Neural progenitor cell (in vitro differentiated cells): ENCODE data around the gene PPY. TPM values are rescaled to one million over a fixed set of nuclear protein-coding genes. Genes with fewer than 3 reads are reported as not detected.
"Not testable (repeated sequence)": the region's sequence is repeated elsewhere in the genome, so short reads cannot be mapped to it uniquely, and the experiment has no call there.

Experiments used
- DNase-seq: peaks from one replicate; pipeline ENCODE4 v3.0.0-alpha.2; 2016; ENCODE audit warnings: low spot score
- H2AFZ ChIP-seq: fragments of 200-600 bp; sonication (generic); replicated peaks from 2 replicates; pipeline ENCODE4 v1.6.1; 2016; ENCODE audit warnings: antibody characterized with exemption
- H3F3A ChIP-seq: fragments of 200-600 bp; sonication (generic); 2 replicates; pipeline ENCODE4 v1.6.1; 2016; ENCODE audit warnings: antibody characterized with exemption, low read depth
- H3K27ac ChIP-seq: fragments of 200-600 bp; sonication (generic); 2 replicates; pipeline ENCODE4 v1.5.1; 2016; ENCODE audit warnings: mild to moderate bottlenecking
- H3K27me3 ChIP-seq: fragments of 200-600 bp; sonication (generic); 2 replicates; pipeline ENCODE4 v1.6.1; 2016; ENCODE audit warnings: mild to moderate bottlenecking, moderate library complexity
- H3K36me3 ChIP-seq: fragments of 200-600 bp; sonication (generic); 2 replicates; pipeline ENCODE4 v1.5.1; 2016
- H3K4me1 ChIP-seq: fragments of 200-600 bp; sonication (generic); 2 replicates; pipeline ENCODE4 v1.6.1; 2016; ENCODE audit warnings: mixed run types
- H3K4me2 ChIP-seq: fragments of 200-600 bp; sonication (generic); 2 replicates; pipeline ENCODE4 v1.6.1; 2016
- H3K4me3 ChIP-seq: fragments of 200-600 bp; sonication (generic); 2 replicates; pipeline ENCODE4 v1.5.1; 2016
- H3K79me2 ChIP-seq: fragments of 200-600 bp; sonication (generic); 2 replicates; pipeline ENCODE4 v1.6.1; 2016; ENCODE audit warnings: low read depth
- H3K9ac ChIP-seq: fragments of 200-600 bp; sonication (generic); 2 replicates; pipeline ENCODE4 v1.6.1; 2016
- H3K9me3 ChIP-seq: fragments of 200-600 bp; sonication (generic); 2 replicates; pipeline ENCODE4 v1.5.1; 2016; ENCODE audit warnings: low read depth
- H4K20me1 ChIP-seq: fragments of 200-600 bp; sonication (generic); 2 replicates; pipeline ENCODE4 v1.6.1; 2016; ENCODE audit warnings: low read depth
- H3K27ac Mint-ChIP-seq: 3 replicates; pipeline ENCODE4 v1.8.0; 2021; ENCODE audit warnings: mixed read lengths
- H3K27me3 Mint-ChIP-seq: 2 replicates; pipeline ENCODE4 v1.8.0; 2022; ENCODE audit warnings: low read depth, mild to moderate bottlenecking, inconsistent platforms, moderate library complexity, mixed read lengths; ENCODE audit not compliant: insufficient read depth
- H3K36me3 Mint-ChIP-seq: 3 replicates; pipeline ENCODE4 v1.8.0; 2021; ENCODE audit warnings: mixed read lengths
- H3K4me1 Mint-ChIP-seq: 3 replicates; pipeline ENCODE4 v1.8.0; 2021; ENCODE audit warnings: mixed read lengths
- H3K4me3 Mint-ChIP-seq: 3 replicates; pipeline ENCODE4 v1.8.0; 2021; ENCODE audit warnings: mild to moderate bottlenecking, moderate library complexity, mixed read lengths
- H3K9me3 Mint-ChIP-seq: 3 replicates; pipeline ENCODE4 v1.8.0; 2020; ENCODE audit warnings: mixed read lengths
- EZH2 ChIP-seq: fragments of 200-600 bp; sonication (generic); IDR thresholded peaks from 2 replicates; pipeline ENCODE4 v1.6.1; 2017; ENCODE audit warnings: antibody characterized with exemption, mild to moderate bottlenecking, moderate library complexity
- EZH2phosphoT487 ChIP-seq: fragments of 200-600 bp; sonication (generic); IDR thresholded peaks from 2 replicates; pipeline ENCODE4 v1.6.1; 2017; ENCODE audit warnings: antibody characterized with exemption
- total RNA-seq: library from RNA; depleted of rRNA; stranded (reverse); fragments of >200 nt; gene quantifications from 2 replicates; pipeline ENCODE4 v1.2.3, GENCODE V29; 2015; ENCODE audit warnings: low replicate concordance
- TF ChIP-seq, protein P1 (sequence below): fragments of 200-600 bp; sonication (generic); IDR thresholded peaks from 2 replicates; pipeline ENCODE4 v1.5.1; 2017; ENCODE audit warnings: antibody characterized with exemption, mild to moderate bottlenecking

The PPY gene
- total RNA-seq, 1 donor from 2014 or later, result not detected

DNA sequence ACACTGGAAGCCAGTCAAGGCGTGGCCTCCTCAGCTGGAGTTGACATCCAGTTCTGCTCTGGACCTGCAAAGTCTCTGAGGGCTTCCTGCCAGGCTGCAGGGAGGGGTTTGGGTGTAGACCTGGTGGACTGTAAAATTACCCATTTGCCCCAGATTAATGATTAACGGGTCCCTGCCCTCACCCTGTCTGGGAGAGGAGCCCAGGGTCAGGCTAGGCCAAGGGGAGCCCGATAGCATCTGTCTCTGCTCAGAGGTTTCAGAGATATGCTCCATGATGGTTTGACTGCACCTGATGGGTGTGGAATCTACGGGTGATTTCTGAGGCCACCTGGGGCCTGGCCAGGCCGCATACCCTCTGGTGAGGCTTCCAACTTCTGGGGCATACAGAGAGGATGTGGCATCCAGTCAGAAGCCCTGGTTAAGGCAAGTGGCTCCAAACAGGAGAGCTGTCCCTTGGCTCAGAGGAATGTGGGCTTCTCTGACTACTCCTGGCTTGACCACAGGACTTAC lies 11.2 kb downstream of the PPY start:
- no peak overlapping the region for H3K4me3 Mint-ChIP-seq
- DNase-seq, result no peak
- H3K9me3 Mint-ChIP-seq, result no peaks in the 10 kb centered on the region
- H3K9me3 ChIP-seq, result no peaks in the 10 kb centered on the region
- H3K79me2 ChIP-seq, result no peaks in the 10 kb centered on the region
- no peaks in the 10 kb centered on the region for H4K20me1 ChIP-seq
- no peaks in the 10 kb centered on the region for H3K36me3 ChIP-seq
- peaks cover 17% of the 10 kb centered on the region for H3K4me1 Mint-ChIP-seq
- H3K9ac ChIP-seq, result no peak overlapping the region
- H3F3A ChIP-seq, result no peaks in the 10 kb centered on the region
- H3K36me3 Mint-ChIP-seq, result no peaks in the 10 kb centered on the region
- no peak overlapping the region for H3K27ac Mint-ChIP-seq
- H3K27ac ChIP-seq, result no peak overlapping the region
- no peak overlapping the region for H3K4me2 ChIP-seq
- H3K4me3 ChIP-seq, result no peak overlapping the region
- TF ChIP-seq EZH2phosphoT487 (no peak), EZH2 (no peak)
- TF ChIP-seq, protein P1, sequence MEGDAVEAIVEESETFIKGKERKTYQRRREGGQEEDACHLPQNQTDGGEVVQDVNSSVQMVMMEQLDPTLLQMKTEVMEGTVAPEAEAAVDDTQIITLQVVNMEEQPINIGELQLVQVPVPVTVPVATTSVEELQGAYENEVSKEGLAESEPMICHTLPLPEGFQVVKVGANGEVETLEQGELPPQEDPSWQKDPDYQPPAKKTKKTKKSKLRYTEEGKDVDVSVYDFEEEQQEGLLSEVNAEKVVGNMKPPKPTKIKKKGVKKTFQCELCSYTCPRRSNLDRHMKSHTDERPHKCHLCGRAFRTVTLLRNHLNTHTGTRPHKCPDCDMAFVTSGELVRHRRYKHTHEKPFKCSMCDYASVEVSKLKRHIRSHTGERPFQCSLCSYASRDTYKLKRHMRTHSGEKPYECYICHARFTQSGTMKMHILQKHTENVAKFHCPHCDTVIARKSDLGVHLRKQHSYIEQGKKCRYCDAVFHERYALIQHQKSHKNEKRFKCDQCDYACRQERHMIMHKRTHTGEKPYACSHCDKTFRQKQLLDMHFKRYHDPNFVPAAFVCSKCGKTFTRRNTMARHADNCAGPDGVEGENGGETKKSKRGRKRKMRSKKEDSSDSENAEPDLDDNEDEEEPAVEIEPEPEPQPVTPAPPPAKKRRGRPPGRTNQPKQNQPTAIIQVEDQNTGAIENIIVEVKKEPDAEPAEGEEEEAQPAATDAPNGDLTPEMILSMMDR, result no peak
- H3K27me3 ChIP-seq, result peaks cover 38% of the 10 kb centered on the region
- peaks cover 16% of the 10 kb centered on the region for H3K27me3 Mint-ChIP-seq
- no peak overlapping the region for H2AFZ ChIP-seq
- peaks cover 22% of the 10 kb centered on the region for H3K4me1 ChIP-seq

DNA sequence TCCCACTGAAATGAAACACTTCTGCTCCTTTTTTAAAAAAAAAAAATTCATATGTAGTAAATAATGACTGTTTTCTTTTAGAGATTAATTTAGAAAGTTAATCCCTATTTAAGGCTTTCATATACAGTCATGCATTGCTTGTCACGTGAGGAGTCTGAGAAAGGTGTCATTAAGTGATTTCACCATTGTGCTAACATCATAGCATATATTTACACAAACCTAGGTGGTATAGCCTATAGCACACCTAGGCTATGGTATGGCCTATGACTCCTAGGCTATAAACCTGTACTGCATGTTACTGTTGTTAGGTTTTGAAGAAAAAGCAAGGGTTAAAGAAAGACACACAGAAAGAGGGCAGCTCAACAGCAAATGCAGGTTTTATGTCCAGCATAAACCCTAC lies 13.7 kb downstream of the PPY start:
- Mint-ChIP-seq H3K27me3 (peaks cover 21% of the 10 kb centered on the region), H3K4me1 (peaks cover 9% of the 10 kb centered on the region), H3K27ac (no peak overlapping the region), H3K4me3 (no peak overlapping the region), H3K9me3 (no peaks in the 10 kb centered on the region), H3K36me3 (no peaks in the 10 kb centered on the region)
- Histone ChIP-seq H3K79me2 (no peaks in the 10 kb centered on the region), H3K4me2 (peak overlapping the region; percentile 80), H3F3A (no peaks in the 10 kb centered on the region), H2AFZ (no peak overlapping the region), H4K20me1 (no peaks in the 10 kb centered on the region), H3K4me3 (no peak overlapping the region), H3K9me3 (no peaks in the 10 kb centered on the region), H3K4me1 (peaks cover 15% of the 10 kb centered on the region), H3K36me3 (no peaks in the 10 kb centered on the region), H3K27ac (no peak overlapping the region), H3K27me3 (peaks cover 49% of the 10 kb centered on the region), H3K9ac (no peak overlapping the region)
- no peak for DNase-seq
- TF ChIP-seq, protein P1, result no peak
- TF ChIP-seq EZH2 (no peak), EZH2phosphoT487 (no peak)

DNA sequence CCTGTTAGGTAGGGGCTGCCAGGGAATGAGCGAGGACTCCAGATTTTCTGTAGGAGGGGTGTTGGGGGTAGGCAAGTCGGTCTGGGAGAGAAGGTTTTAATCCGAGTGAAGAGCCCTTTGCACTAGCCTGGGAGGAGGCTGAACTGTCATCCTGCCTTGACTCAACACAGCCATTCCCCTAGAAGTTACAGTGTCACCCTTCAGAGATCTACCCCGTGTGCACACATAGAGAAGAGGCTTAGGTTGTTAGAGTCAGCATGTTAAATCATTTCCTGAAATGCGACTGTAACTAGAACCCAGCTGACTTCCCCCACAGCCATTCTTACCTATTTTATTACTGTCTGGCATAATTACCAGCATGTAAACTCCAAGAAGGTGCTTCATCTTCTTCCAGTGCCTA lies 14.3 kb downstream of the PPY start:
- not testable (repeated sequence) for H3K36me3 ChIP-seq, H3K9me3 Mint-ChIP-seq, H3K9ac ChIP-seq, H3K36me3 Mint-ChIP-seq, DNase-seq, H3K27ac ChIP-seq, H3K9me3 ChIP-seq, H3F3A ChIP-seq, H2AFZ ChIP-seq, H3K4me1 Mint-ChIP-seq, H4K20me1 ChIP-seq, H3K4me3 Mint-ChIP-seq, H3K79me2 ChIP-seq
- H3K27me3 ChIP-seq, result peaks cover 49% of the 10 kb centered on the region
- H3K4me3 ChIP-seq, result peak overlapping the region; percentile 32
- H3K4me1 ChIP-seq, result peaks cover 15% of the 10 kb centered on the region
- peaks cover 21% of the 10 kb centered on the region for H3K27me3 Mint-ChIP-seq
- peak overlapping the region; percentile 24 for H3K27ac Mint-ChIP-seq
- H3K4me2 ChIP-seq, result peak overlapping the region; percentile 80

DNA sequence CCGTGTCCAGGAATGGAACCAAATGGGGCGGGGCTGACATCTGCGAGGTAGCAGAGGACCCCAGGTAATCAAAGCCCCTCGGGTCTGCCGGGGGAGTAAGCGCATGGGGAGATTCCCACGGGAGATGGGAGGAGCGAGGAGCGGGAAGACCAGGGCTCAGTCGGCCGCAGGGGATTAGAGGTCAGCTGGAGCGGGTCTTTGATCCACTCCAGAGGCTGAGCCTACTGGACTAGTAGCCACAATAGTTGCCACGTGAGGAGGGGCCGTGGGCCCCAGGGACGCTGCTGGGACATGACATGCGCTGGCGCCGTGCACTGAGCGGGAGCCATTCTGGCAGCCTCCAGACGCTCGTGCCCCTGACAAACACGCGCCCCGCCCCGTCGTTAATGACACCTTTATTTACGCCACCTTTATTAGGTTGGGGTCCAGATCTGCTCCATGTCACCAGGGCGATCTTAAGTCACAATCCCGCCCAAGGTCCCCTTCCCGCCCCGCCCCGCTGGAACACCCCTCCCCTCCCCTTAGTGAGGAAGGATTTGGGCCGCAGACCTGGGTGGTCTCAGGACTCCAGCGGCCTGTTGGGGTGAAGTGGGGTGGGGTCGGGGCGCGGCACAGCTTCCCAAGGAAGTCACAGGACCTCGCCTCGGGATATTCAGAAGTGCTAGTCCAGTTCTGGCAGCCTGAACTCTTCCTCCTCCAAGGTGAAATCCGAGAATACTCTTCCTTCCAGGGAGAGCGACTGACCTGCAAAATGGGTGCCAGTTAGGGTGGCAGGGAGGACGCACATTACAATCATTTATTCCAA lies 15.0 kb downstream of the PPY start:
- Histone ChIP-seq H3K4me2 (peak overlapping the region; percentile 80), H3K4me3 (peak overlapping the region; percentile 32), H4K20me1 (no peaks in the 10 kb centered on the region), H3K36me3 (no peaks in the 10 kb centered on the region), H3F3A (no peaks in the 10 kb centered on the region), H2AFZ (peak overlapping the region; percentile 34), H3K27me3 (peaks cover 49% of the 10 kb centered on the region), H3K4me1 (peaks cover 15% of the 10 kb centered on the region), H3K79me2 (no peaks in the 10 kb centered on the region), H3K9me3 (no peaks in the 10 kb centered on the region), H3K9ac (no peak overlapping the region), H3K27ac (no peak overlapping the region)
- H3K27me3 Mint-ChIP-seq, result peaks cover 19% of the 10 kb centered on the region
- H3K36me3 Mint-ChIP-seq, result no peaks in the 10 kb centered on the region
- no peak overlapping the region for H3K4me3 Mint-ChIP-seq
- DNase-seq, result peak; percentile 69
- no peaks in the 10 kb centered on the region for H3K9me3 Mint-ChIP-seq
- no peak overlapping the region for H3K27ac Mint-ChIP-seq
- peaks cover 9% of the 10 kb centered on the region for H3K4me1 Mint-ChIP-seq
- TF ChIP-seq EZH2phosphoT487 (no peak), EZH2 (peak; percentile 37)
